ENCODE data around the gene ABCA13. TPM values are rescaled to one million over a fixed set of nuclear protein-coding genes. Genes with fewer than 3 reads are reported as not detected.

Gene ABCA13
- total RNA-seq, 1 donor from 2014 or later = 0.02 TPM

- intact Hi-C loops (cut with micrococcal nuclease) = no loop called here
Measured at GRCh38 chr7:48365010-48365409, 193.8 kb downstream of the ABCA13 start.

- intact Hi-C loops (cut with micrococcal nuclease) = no loop called here
Measured at GRCh38 chr7:48366096-48366495, 194.8 kb downstream of the ABCA13 start.

- intact Hi-C loops (cut with micrococcal nuclease) = no loop called here
Measured at GRCh38 chr7:48376263-48376662, 205.0 kb downstream of the ABCA13 start.

GRCh38 chr7:48380921-48381320 is 209.7 kb downstream of the ABCA13 start:
- intact Hi-C loops (cut with micrococcal nuclease) = no loop called here

GRCh38 chr7:48381571-48381970 is 210.3 kb downstream of the ABCA13 start:
- intact Hi-C loops (cut with micrococcal nuclease) = no loop called here

GRCh38 chr7:48384180-48384752 is 213.0 kb downstream of the ABCA13 start:
- intact Hi-C loops (cut with micrococcal nuclease) = no loop called here

- intact Hi-C loops (cut with micrococcal nuclease) = no loop called here
Measured at GRCh38 chr7:48387932-48388331, 216.7 kb downstream of the ABCA13 start.

- intact Hi-C loops (cut with micrococcal nuclease) = no loop called here
Measured at GRCh38 chr7:48388911-48389310, 217.7 kb downstream of the ABCA13 start.

GRCh38 chr7:48389977-48390376 is 218.7 kb downstream of the ABCA13 start:
- intact Hi-C loops (cut with micrococcal nuclease) = no loop called here

GRCh38 chr7:48390388-48391327 is 219.4 kb downstream of the ABCA13 start:
- intact Hi-C loops (cut with micrococcal nuclease) = no loop called here

GRCh38 chr7:48398191-48398590 is 226.9 kb downstream of the ABCA13 start:
- intact Hi-C loops (cut with micrococcal nuclease) = no loop called here

GRCh38 chr7:48402721-48403120 is 231.5 kb downstream of the ABCA13 start:
- intact Hi-C loops (cut with micrococcal nuclease) = no loop called here

GRCh38 chr7:48408731-48409130 is 237.5 kb downstream of the ABCA13 start:
- intact Hi-C loops (cut with micrococcal nuclease) = no loop called here

GRCh38 chr7:48411619-48412018 is 240.4 kb downstream of the ABCA13 start:
- intact Hi-C loops (cut with micrococcal nuclease) = no loop called here

- intact Hi-C loops (cut with micrococcal nuclease) = no loop called here
Measured at GRCh38 chr7:48414011-48414732, 242.9 kb downstream of the ABCA13 start.

- intact Hi-C loops (cut with micrococcal nuclease) = no loop called here
Measured at GRCh38 chr7:48416327-48416908, 245.2 kb downstream of the ABCA13 start.

- intact Hi-C loops (cut with micrococcal nuclease) = no loop called here
Measured at GRCh38 chr7:48419401-48419800, 248.1 kb downstream of the ABCA13 start.

GRCh38 chr7:48420206-48420605 is 248.9 kb downstream of the ABCA13 start:
- intact Hi-C loops (cut with micrococcal nuclease) = no loop called here

GRCh38 chr7:48421357-48421756 is 250.1 kb downstream of the ABCA13 start:
- intact Hi-C loops (cut with micrococcal nuclease) = no loop called here

- intact Hi-C loops (cut with micrococcal nuclease) = no loop called here
Measured at GRCh38 chr7:48424731-48425130, 253.5 kb downstream of the ABCA13 start.

- intact Hi-C loops (cut with micrococcal nuclease) = no loop called here
Measured at GRCh38 chr7:48426331-48426965, 255.2 kb downstream of the ABCA13 start.
